Activated T-cell treated with anti-CD3 and anti-CD28 coated beads, Interleukin-2, amount 50 U/mL, for 4 hours (primary cell): ENCODE data around the gene DIPK1A. TPM values are rescaled to one million over a fixed set of nuclear protein-coding genes. Genes with fewer than 3 reads are reported as not detected.

Experiments
- ATAC-seq, 2 donors: fragments of 200-7000 bp; cut with Tn5 transposase; one replicate each; pipeline ENCODE4 v1.10.0; 2021
- DNase-seq: peaks from one replicate; pipeline ENCODE4 v3.0.0-alpha.2; 2020
- H3K27me3 Mint-ChIP-seq: one replicate; pipeline ENCODE4 v1.8.0; 2021; ENCODE audit warnings: low read depth, mixed read lengths
- H3K36me3 Mint-ChIP-seq: one replicate; pipeline ENCODE4 v1.8.0; 2022; ENCODE audit warnings: mixed read lengths; ENCODE audit not compliant: insufficient read depth
- H3K4me1 Mint-ChIP-seq: one replicate; pipeline ENCODE4 v1.8.0; 2021; ENCODE audit warnings: low read depth, mixed read lengths
- H3K4me3 Mint-ChIP-seq: one replicate; pipeline ENCODE4 v1.8.0; 2021; ENCODE audit warnings: mild to moderate bottlenecking, moderate library complexity, mixed read lengths
- H3K9me3 Mint-ChIP-seq: one replicate; pipeline ENCODE4 v1.8.0; 2021; ENCODE audit warnings: mixed read lengths
- total RNA-seq, 3 donors: library from RNA; stranded (reverse); gene quantifications; one replicate each; pipeline ENCODE4 v1.2.1, GENCODE V29; 2021

DIPK1A gene
- total RNA-seq, 3 donors from 2014 or later = 3.6 to 5.3 (median 4.2) TPM

GRCh38 chr1:92797297-92797696 lies 164.0 kb downstream of the DIPK1A start:
- Mint-ChIP-seq H3K9me3 (no peaks in the 10 kb centered on the region), H3K4me3 (no peak overlapping the region), H3K27me3 (peaks cover 19% of the 10 kb centered on the region), H3K36me3 (no peaks in the 10 kb centered on the region), H3K4me1 (no peaks in the 10 kb centered on the region)
- DNase-seq = no peak
- ATAC-seq = no peak

- Mint-ChIP-seq H3K36me3 (no peaks in the 10 kb centered on the region), H3K9me3 (no peaks in the 10 kb centered on the region), H3K4me1 (no peaks in the 10 kb centered on the region), H3K4me3 (no peak overlapping the region), H3K27me3 (peaks cover 25% of the 10 kb centered on the region)
- ATAC-seq (no peak), DNase-seq (no peak)
Observed at GRCh38 chr1:92795166-92795565, 166.1 kb downstream of the DIPK1A start.

DNA sequence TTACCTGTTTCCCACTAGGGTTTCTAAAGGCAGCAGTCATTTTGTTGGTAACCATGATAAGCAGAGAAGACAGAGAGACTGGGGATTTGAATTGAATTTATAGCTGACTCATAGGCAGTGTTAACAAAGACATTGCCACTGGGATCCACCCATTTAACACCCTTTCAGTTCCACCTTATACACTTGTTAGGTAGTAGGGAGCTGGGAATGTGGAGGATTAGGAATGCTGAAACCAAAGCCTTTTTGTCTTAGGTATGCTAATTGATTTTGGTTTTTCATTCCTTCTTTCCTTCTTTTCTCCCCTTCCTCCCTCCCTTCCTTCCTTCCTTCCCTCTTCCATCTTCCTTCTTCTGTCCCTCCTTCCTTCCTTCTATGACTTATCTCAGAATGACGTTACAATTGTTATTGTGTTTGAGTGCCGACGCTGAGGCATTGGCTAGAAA lies 168.9 kb downstream of the DIPK1A start:
- DNase-seq (no peak), ATAC-seq (no peak)
- no peaks in the 10 kb centered on the region for H3K36me3 Mint-ChIP-seq
- H3K4me3 Mint-ChIP-seq = no peak overlapping the region
- no peaks in the 10 kb centered on the region for H3K4me1 Mint-ChIP-seq
- no peaks in the 10 kb centered on the region for H3K9me3 Mint-ChIP-seq
- peaks cover 31% of the 10 kb centered on the region for H3K27me3 Mint-ChIP-seq

Other genes starting within 250 kb of the DIPK1A start
- gene EVI5, start 176.4 kb downstream of the DIPK1A start, total RNA-seq = 10 to 100 TPM; 28.7 to 32.9 (median 29.8) TPM
- gene RPL5, start 129.4 kb downstream of the DIPK1A start, total RNA-seq = 1,000 to 10,000 TPM; 1,884 to 1,929 (median 1,900) TPM
- 10 to 100 TPM; 37.4 to 42.7 (median 42.3) TPM for gene MTF2, start 117.8 kb upstream of the DIPK1A start, total RNA-seq
- gene TMED5, start 219.0 kb upstream of the DIPK1A start, total RNA-seq = 10 to 100 TPM; 29.2 to 42.7 (median 35.3) TPM
- gene CCDC18, start 219.3 kb upstream of the DIPK1A start, total RNA-seq = 1 to 10 TPM; 4.6 to 8.3 (median 8.1) TPM